Ishikawa (cell line): ENCODE results near the gene ADAM33.

Experiments
- CEBPB ChIP-seq: IDR thresholded peaks from 2 replicates; pipeline ENCODE4 v1.6.1; 2012
- EGR1 ChIP-seq: IDR thresholded peaks from 2 replicates; pipeline ENCODE4 v1.6.1; 2012
- EP300 ChIP-seq: IDR thresholded peaks from 2 replicates; pipeline ENCODE4 v1.6.1; 2012; ENCODE audit warnings: borderline replicate concordance
- FOXM1 ChIP-seq: IDR thresholded peaks from 2 replicates; pipeline ENCODE4 v1.6.1; 2012; ENCODE audit warnings: low read depth, borderline replicate concordance
- TAF1 ChIP-seq: IDR thresholded peaks from 2 replicates; pipeline ENCODE4 v1.6.1; 2012; ENCODE audit warnings: low read depth, mild to moderate bottlenecking
- TEAD4 ChIP-seq: IDR thresholded peaks from 2 replicates; pipeline ENCODE4 v1.6.1; 2012
- YY1 ChIP-seq: IDR thresholded peaks from 2 replicates; pipeline ENCODE4 v1.6.1; 2012; ENCODE audit warnings: low read depth
- ZBTB7A ChIP-seq: IDR thresholded peaks from 2 replicates; pipeline ENCODE4 v1.6.1; 2012; ENCODE audit warnings: low read depth
- TF ChIP-seq, protein P1 (sequence below): IDR thresholded peaks from 2 replicates; pipeline ENCODE4 v1.6.1; 2012
- TF ChIP-seq, protein P2 (sequence below): IDR thresholded peaks from 2 replicates; pipeline ENCODE4 v1.6.1; 2012

DNA sequence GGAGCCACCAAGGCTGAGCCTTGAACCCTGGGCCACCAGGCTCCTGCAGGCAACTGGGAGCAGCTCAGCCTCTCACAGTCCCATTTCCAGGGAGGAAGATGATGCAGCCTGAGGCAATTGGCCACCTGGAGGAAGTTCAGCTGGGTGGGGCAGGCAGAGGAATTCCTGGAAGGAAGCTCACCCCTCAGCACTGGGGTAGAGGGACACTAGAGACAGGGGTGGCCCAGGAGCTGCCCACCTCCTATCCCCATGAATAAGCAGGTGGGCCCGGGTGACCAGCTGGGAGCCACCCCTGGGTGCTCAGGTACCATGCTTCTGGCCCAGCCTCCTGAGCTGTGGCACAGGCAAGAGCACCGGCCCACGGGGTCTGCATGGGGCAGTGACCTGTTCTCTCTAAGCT is 47.1 kb upstream of the ADAM33 start:
- TF ChIP-seq, protein P1, sequence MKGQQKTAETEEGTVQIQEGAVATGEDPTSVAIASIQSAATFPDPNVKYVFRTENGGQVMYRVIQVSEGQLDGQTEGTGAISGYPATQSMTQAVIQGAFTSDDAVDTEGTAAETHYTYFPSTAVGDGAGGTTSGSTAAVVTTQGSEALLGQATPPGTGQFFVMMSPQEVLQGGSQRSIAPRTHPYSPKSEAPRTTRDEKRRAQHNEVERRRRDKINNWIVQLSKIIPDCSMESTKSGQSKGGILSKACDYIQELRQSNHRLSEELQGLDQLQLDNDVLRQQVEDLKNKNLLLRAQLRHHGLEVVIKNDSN: no peak
- no peak for TF ChIP-seq YY1
- TF ChIP-seq, protein P2, sequence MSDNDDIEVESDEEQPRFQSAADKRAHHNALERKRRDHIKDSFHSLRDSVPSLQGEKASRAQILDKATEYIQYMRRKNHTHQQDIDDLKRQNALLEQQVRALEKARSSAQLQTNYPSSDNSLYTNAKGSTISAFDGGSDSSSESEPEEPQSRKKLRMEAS: no peak
- TF ChIP-seq TAF1: no peak
- TF ChIP-seq EP300: no peak
- TF ChIP-seq FOXM1: no peak
- no peak for TF ChIP-seq EGR1
- no peak for TF ChIP-seq ZBTB7A
- no peak for TF ChIP-seq TEAD4
- TF ChIP-seq CEBPB: no peak
